SU-DHL-6 (cell line): Measurements from ENCODE around the gene DAPP1.

Experiments
- EZH2phosphoT487 ChIP-seq: fragments of 200-600 bp; sonication (generic), shearing (Covaris generic); conservative IDR thresholded peaks from 2 replicates; pipeline ENCODE4 v1.6.1; 2018; ENCODE audit warnings: mild to moderate bottlenecking, antibody characterized with exemption, low read length, moderate library complexity, mixed read lengths
- TF ChIP-seq, protein P1 (sequence below): fragments of 200-600 bp; sonication (generic); IDR thresholded peaks from one replicate; pipeline ENCODE4 v1.5.1; 2017; ENCODE audit warnings: antibody characterized with exemption, mild to moderate bottlenecking, low read length, moderate library complexity; ENCODE audit not compliant: insufficient read depth, poor library complexity, severe bottlenecking

DNA sequence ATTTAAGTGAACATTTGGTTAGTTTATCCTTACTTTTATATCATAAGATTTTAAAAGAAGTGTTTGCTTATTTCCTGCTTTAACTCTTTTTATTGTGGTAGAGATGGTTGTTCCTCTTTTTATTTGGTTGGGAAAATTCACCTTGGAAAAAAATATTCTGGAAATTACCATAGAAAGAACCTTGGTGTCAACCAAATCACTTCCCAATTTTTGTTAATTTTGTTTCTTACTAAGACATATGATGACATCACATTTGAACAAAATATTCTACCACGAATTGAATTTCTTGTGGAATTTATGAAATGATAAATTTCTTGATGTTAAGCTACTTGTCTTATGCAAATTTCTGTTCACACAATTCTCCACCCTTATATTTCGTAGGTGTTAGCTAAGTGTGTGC is 43.9 kb downstream of the DAPP1 start:
- TF ChIP-seq, protein P1, sequence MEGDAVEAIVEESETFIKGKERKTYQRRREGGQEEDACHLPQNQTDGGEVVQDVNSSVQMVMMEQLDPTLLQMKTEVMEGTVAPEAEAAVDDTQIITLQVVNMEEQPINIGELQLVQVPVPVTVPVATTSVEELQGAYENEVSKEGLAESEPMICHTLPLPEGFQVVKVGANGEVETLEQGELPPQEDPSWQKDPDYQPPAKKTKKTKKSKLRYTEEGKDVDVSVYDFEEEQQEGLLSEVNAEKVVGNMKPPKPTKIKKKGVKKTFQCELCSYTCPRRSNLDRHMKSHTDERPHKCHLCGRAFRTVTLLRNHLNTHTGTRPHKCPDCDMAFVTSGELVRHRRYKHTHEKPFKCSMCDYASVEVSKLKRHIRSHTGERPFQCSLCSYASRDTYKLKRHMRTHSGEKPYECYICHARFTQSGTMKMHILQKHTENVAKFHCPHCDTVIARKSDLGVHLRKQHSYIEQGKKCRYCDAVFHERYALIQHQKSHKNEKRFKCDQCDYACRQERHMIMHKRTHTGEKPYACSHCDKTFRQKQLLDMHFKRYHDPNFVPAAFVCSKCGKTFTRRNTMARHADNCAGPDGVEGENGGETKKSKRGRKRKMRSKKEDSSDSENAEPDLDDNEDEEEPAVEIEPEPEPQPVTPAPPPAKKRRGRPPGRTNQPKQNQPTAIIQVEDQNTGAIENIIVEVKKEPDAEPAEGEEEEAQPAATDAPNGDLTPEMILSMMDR = no peak
- no peak for TF ChIP-seq EZH2phosphoT487
